ENCODE data around the gene MPHOSPH6. TPM values are rescaled to one million over a fixed set of nuclear protein-coding genes. Genes with fewer than 3 reads are reported as not detected.
"Not testable (repeated sequence)": the region's sequence is repeated elsewhere in the genome, so short reads cannot be mapped to it uniquely, and the experiment has no call there.

MPHOSPH6 gene
- polyA plus RNA-seq, 1 of the 3 experiments (the other 2 are of a cell fraction), result 9.4 TPM

DNA sequence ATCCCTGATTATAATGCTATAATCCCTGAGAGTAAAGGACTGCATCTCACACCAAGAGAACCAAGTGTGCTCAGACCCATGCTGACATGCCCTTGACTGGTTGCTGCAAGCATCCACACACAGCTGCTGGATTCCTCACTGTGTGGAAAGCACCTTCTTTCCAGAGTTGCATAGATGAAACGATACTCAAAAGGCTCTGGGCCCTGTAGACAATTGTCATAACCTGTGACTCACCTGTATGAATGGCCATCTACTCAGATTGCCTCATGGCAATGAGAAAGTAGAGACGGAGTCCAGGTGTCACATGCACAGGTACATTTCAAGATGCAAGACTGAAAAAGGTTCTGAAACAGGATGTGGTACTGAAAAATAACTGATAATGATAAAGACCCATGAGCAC, 58.1 kb downstream of the MPHOSPH6 start (continued):
- TF ChIP-seq RFX5 (IDR thresholded peaks at IDR 0.05; ENCODE audit: low read length) (no peak), TCF12 (IDR thresholded peaks at IDR 0.05) (no peak), ZBTB33 (IDR thresholded peaks at IDR 0.05; ENCODE audit: borderline replicate concordance, low read depth) (no peak)

DNA sequence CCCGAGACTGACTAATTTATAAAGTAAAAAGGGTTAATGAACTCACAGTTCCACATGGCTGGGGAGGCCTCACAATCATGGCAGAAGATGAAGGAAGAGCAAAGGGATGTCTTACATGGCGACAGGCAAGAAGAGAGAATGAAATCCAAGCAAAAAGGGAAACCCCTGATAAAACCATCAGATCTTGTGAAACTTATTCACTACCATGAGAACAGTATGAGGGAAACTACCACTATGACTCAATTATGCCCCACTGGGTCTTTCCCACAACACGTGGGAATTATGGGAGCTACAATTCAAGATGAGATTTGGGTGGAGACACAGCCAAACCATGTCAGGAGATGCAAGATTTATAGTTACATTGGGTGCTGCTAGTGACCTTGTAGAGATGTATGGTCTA, 60.8 kb downstream of the MPHOSPH6 start:
- H3K4me2 ChIP-seq; H3K79me2 ChIP-seq (ENCODE audit: insufficient read depth); H3K27ac ChIP-seq (ENCODE audit: low read depth in 2 of 2, low read length in 1 of 2); CTCF ChIA-PET; H3K4me3 ChIP-seq (ENCODE audit: low read depth in 2 of 2, low read length in 1 of 2); H3K4me1 ChIP-seq (ENCODE audit: control insufficient read depth in 1 of 2, insufficient read depth in 2 of 2, low read depth in 1 of 2, low read length in 1 of 2); H2AFZ ChIP-seq (ENCODE audit: low read depth); H4K20me1 ChIP-seq (ENCODE audit: insufficient read depth); DNase-seq; H3K9me2 ChIP-seq; H3F3A ChIP-seq (replicated peaks; ENCODE audit: insufficient read depth); POLR2A ChIA-PET; H3K36me3 ChIP-seq (replicated peaks in 1 of 2; ENCODE audit: control insufficient read depth in 1 of 2, insufficient read depth in 2 of 2, low read length in 1 of 2); H3K9me3 ChIP-seq; H3K9ac ChIP-seq; H3K27me3 ChIP-seq (ENCODE audit: insufficient read depth): not testable (repeated sequence)
- 17% methylated on average over 3 of the region's 3 CpGs for WGBS (ENCODE audit: low lambda C conversion rate)

- 59% methylated on average over 6 of the region's 6 CpGs for WGBS (ENCODE audit: low lambda C conversion rate)
- Histone ChIP-seq H3K4me1 (ENCODE audit: control insufficient read depth in 1 of 2, insufficient read depth in 2 of 2, low read depth in 1 of 2, low read length in 1 of 2) (no peaks in the 10 kb centered on the region), H3K9ac (no peak overlapping the region), H3K9me2 (no peaks in the 10 kb centered on the region), H3K4me3 (ENCODE audit: low read depth in 2 of 2, low read length in 1 of 2) (no peak overlapping the region), H4K20me1 (ENCODE audit: insufficient read depth) (no peaks in the 10 kb centered on the region), H2AFZ (ENCODE audit: low read depth) (no peak overlapping the region), H3K36me3 (replicated peaks in 1 of 2; ENCODE audit: control insufficient read depth in 1 of 2, insufficient read depth in 2 of 2, low read length in 1 of 2) (no peaks in the 10 kb centered on the region), H3K4me2 (no peak overlapping the region), H3K27ac (ENCODE audit: low read depth in 2 of 2, low read length in 1 of 2) (no peak overlapping the region), H3K79me2 (ENCODE audit: insufficient read depth) (no peaks in the 10 kb centered on the region), H3K9me3 (no peaks in the 10 kb centered on the region), H3F3A (replicated peaks; ENCODE audit: insufficient read depth) (no peaks in the 10 kb centered on the region), H3K27me3 (ENCODE audit: insufficient read depth) (peaks cover 2% of the 10 kb centered on the region; the same call in 1 of the 2 replicates)
- TF ChIP-seq TCF12 (IDR thresholded peaks at IDR 0.05) (no peak), POLR2AphosphoS5 (IDR thresholded peaks at IDR 0.05; ENCODE audit: low read depth, low read length) (no peak), FOXJ3 (CRISPR knock-in tag; IDR thresholded peaks at IDR 0.05) (no peak), TEAD4 (IDR thresholded peaks at IDR 0.05; ENCODE audit: borderline replicate concordance, insufficient read depth) (no peak), RAD21 (IDR thresholded peaks at IDR 0.05; ENCODE audit: low read length) (no peak), RFX5 (IDR thresholded peaks at IDR 0.05; ENCODE audit: low read length) (no peak), REST (IDR thresholded peaks at IDR 0.05; ENCODE audit: low read depth, low read length) (no peak), MEF2A (IDR thresholded peaks at IDR 0.05; ENCODE audit: borderline replicate concordance, low read depth) (no peak)
- ChIA-PET CTCF (interaction anchor here (0.9 kb wide), 1 partner anchor 167 kb away, joined by 3 read pairs; no protein-coding TSS in a partner anchor), POLR2A (no interaction called here)
- no peak for DNase-seq
These were observed 61.2 kb downstream of the MPHOSPH6 start for GRCh38 chr16:82108774-82109173.

Data from SK-N-SH (cell line).